Measurements from ENCODE around the gene OTOG.

- no peak for TF ChIP-seq CTCF (IDR thresholded peaks at IDR 0.05; ENCODE audit: control extremely low read depth in 1 of 3, insufficient read depth in 1 of 3, low read depth in 1 of 3, low read length in 3 of 3)
- no peak for TF ChIP-seq GABPA (IDR thresholded peaks at IDR 0.05; ENCODE audit: borderline replicate concordance, insufficient read depth, low read length)
- no peak for TF ChIP-seq ATF3 (IDR thresholded peaks at IDR 0.05; ENCODE audit: insufficient read depth, low read depth, low read length)
- no peak for TF ChIP-seq MAX (IDR thresholded peaks at IDR 0.05)
- TF ChIP-seq POLR2A (IDR thresholded peaks at IDR 0.05; ENCODE audit: control extremely low read depth in 1 of 2, low read depth in 2 of 2, low read length in 2 of 2), result no peak
- TF ChIP-seq KDM1A (IDR thresholded peaks at IDR 0.05; ENCODE audit: borderline replicate concordance, low read length), result no peak
- TF ChIP-seq FOSL1 (IDR thresholded peaks at IDR 0.05; ENCODE audit: insufficient read depth, low read depth, low read length), result no peak
- TF ChIP-seq SUZ12 (IDR thresholded peaks at IDR 0.05; ENCODE audit: low read length), result no peak
- TF ChIP-seq YY1 (IDR thresholded peaks at IDR 0.05; ENCODE audit: low read depth, low read length), result no peak
- no peak for TF ChIP-seq JUND (IDR thresholded peaks at IDR 0.05; ENCODE audit: low read length)
These were observed 4.8 kb upstream of the OTOG start for GRCh38 chr11:17542249-17542648.
